ENCODE measurements around the gene NPTX1.

DNA sequence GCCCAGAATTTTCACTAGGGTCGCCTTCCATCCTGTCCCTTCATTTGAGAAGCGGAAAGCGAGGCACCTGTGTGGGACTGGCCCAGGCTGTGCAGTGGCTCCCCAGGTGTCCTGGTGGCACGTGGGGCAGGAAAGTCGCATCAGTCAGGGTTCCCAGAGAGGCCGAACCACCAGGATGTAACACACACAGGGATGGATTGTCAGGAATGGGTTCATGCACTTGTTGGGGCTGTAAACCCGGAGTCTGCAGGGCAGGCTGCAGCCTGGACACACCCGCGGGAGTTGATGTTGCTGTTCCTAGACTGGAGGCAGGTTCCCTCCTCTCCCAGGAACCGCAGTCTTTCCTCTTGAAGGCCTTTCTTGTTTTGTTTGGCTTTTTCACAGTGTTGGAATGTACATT is 37.5 kb upstream of the NPTX1 start:
- TF ChIP-seq, protein P1, sequence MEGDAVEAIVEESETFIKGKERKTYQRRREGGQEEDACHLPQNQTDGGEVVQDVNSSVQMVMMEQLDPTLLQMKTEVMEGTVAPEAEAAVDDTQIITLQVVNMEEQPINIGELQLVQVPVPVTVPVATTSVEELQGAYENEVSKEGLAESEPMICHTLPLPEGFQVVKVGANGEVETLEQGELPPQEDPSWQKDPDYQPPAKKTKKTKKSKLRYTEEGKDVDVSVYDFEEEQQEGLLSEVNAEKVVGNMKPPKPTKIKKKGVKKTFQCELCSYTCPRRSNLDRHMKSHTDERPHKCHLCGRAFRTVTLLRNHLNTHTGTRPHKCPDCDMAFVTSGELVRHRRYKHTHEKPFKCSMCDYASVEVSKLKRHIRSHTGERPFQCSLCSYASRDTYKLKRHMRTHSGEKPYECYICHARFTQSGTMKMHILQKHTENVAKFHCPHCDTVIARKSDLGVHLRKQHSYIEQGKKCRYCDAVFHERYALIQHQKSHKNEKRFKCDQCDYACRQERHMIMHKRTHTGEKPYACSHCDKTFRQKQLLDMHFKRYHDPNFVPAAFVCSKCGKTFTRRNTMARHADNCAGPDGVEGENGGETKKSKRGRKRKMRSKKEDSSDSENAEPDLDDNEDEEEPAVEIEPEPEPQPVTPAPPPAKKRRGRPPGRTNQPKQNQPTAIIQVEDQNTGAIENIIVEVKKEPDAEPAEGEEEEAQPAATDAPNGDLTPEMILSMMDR (IDR thresholded peaks at IDR 0.05) = no peak
- TF ChIP-seq POLR2A (IDR thresholded peaks at IDR 0.05) = no peak

Measured in thyroid gland (tissue), 4 donors.